Activated CD8-positive, alpha-beta memory T cell treated with anti-CD3 and anti-CD28 coated beads, Interleukin-2, amount 50 U/mL, for 1 hour (primary cell): ENCODE results near the gene TBC1D22A.
"Not testable (repeated sequence)": the region's sequence is repeated elsewhere in the genome, so short reads cannot be mapped to it uniquely, and the experiment has no call there.

Experiments used
- DNase-seq: peaks from one replicate; pipeline ENCODE4 v3.0.0-alpha.2; 2020; ENCODE audit errors: extremely low read depth

Gene TBC1D22A

GRCh38 chr22:47102081-47102480, 339.6 kb downstream of the TBC1D22A start:
- no peak for DNase-seq

GRCh38 chr22:47102648-47103047, 340.2 kb downstream of the TBC1D22A start:
- DNase-seq: no peak

GRCh38 chr22:47105085-47105484, 342.6 kb downstream of the TBC1D22A start:
- DNase-seq: no peak

- no peak for DNase-seq
Measured at GRCh38 chr22:47106806-47107205, 344.4 kb downstream of the TBC1D22A start.

GRCh38 chr22:47107431-47107830, 345.0 kb downstream of the TBC1D22A start:
- no peak for DNase-seq

- DNase-seq: no peak
Measured at GRCh38 chr22:47110817-47111443, 348.5 kb downstream of the TBC1D22A start.

- DNase-seq: no peak
Measured at GRCh38 chr22:47111626-47112581, 349.5 kb downstream of the TBC1D22A start.

- no peak for DNase-seq
Measured at GRCh38 chr22:47112582-47112965, 350.1 kb downstream of the TBC1D22A start.

GRCh38 chr22:47112994-47113852, 350.8 kb downstream of the TBC1D22A start:
- no peak for DNase-seq

GRCh38 chr22:47113853-47114415, 351.5 kb downstream of the TBC1D22A start:
- DNase-seq: no peak

GRCh38 chr22:47114813-47115517, 352.5 kb downstream of the TBC1D22A start:
- DNase-seq: no peak

- no peak for DNase-seq
Measured at GRCh38 chr22:47115518-47115890, 353.1 kb downstream of the TBC1D22A start.

GRCh38 chr22:47115921-47116320, 353.5 kb downstream of the TBC1D22A start:
- DNase-seq: no peak

GRCh38 chr22:47116426-47117341, 354.2 kb downstream of the TBC1D22A start:
- DNase-seq: no peak

- DNase-seq: not testable (repeated sequence)
Measured at GRCh38 chr22:47117442-47117841, 355.0 kb downstream of the TBC1D22A start.

- DNase-seq: no peak
Measured at GRCh38 chr22:47119181-47119580, 356.7 kb downstream of the TBC1D22A start.

- DNase-seq: no peak
Measured at GRCh38 chr22:47120399-47120798, 357.9 kb downstream of the TBC1D22A start.

GRCh38 chr22:47121791-47122190, 359.3 kb downstream of the TBC1D22A start:
- DNase-seq: no peak

- DNase-seq: no peak
Measured at GRCh38 chr22:47122441-47123000, 360.1 kb downstream of the TBC1D22A start.
